Heart right ventricle (tissue), 16 donors: ENCODE data around the gene MBTD1. TPM values are rescaled to one million over a fixed set of nuclear protein-coding genes. Genes with fewer than 3 reads are reported as not detected.

ENCODE experiments used
- ATAC-seq, 8 donors: fragments of 200-7000 bp; cut with Tn5 transposase; one replicate each; pipeline ENCODE4 v1.9.1; 2020; ENCODE audit warnings: mild to moderate bottlenecking in 8 of 8, moderate library complexity in 8 of 8, moderate number of reproducible peaks in 1 of 8
- DNase-seq, 2 donors: peaks; one replicate each; pipeline ENCODE4 v3.0.0-alpha.2; 2020
- H3K27ac ChIP-seq, 10 donors: fragments of 200-600 bp; sonication (generic) in 2 of 10; one replicate each; pipeline versions ENCODE4 v1.5.0 to v1.8.0; 2020 to 2022; ENCODE audit warnings: mild to moderate bottlenecking in 3 of 10
- H3K27me3 ChIP-seq, 7 donors: fragments of 200-600 bp; one replicate each; pipeline ENCODE4 v1.8.0; 2021 to 2022; ENCODE audit warnings: mild to moderate bottlenecking in 2 of 7
- H3K36me3 ChIP-seq, 9 donors: fragments of 200-600 bp; sonication (generic) in 1 of 9; one replicate each; pipeline versions ENCODE4 v1.5.0 to v1.8.0; 2020 to 2022; ENCODE audit warnings: mild to moderate bottlenecking in 2 of 9
- H3K4me1 ChIP-seq, 9 donors: fragments of 200-600 bp; sonication (generic) in 1 of 9; one replicate each; pipeline versions ENCODE4 v1.5.0 to v1.8.0; 2020 to 2022; ENCODE audit warnings: mild to moderate bottlenecking in 4 of 9
- H3K4me3 ChIP-seq, 10 donors: fragments of 200-600 bp; sonication (generic) in 2 of 10; one replicate each; pipeline versions ENCODE4 v1.5.0 to v1.8.0; 2020 to 2022; ENCODE audit warnings: mild to moderate bottlenecking in 7 of 10, moderate library complexity in 2 of 10
- H3K9me3 ChIP-seq, 11 donors: fragments of 200-600 bp in 10 of 11; sonication (generic) in 2 of 11; one replicate each; pipeline versions ENCODE4 v1.5.0 to v1.8.0; 2013 to 2022; ENCODE audit warnings: mild to moderate bottlenecking in 2 of 11, control low read depth in 1 of 11, moderate library complexity in 1 of 11
- CTCF ChIP-seq, 9 donors: fragments of 200-600 bp; sonication (generic) in 2 of 9; IDR thresholded peaks; one replicate each; pipeline versions ENCODE4 v1.5.0 to v1.8.0; 2021 to 2022; ENCODE audit warnings: antibody characterized with exemption in 9 of 9, mild to moderate bottlenecking in 5 of 9, moderate library complexity in 1 of 9
- WGBS, 2 donors: extraction: QIAGEN DNeasy Blood & Tissue Kit; methylation state at CpG; one replicate each; pipeline ENCODE4 v1.1.7; 2013; ENCODE audit warnings: inconsistent platforms in 1 of 2; 5-methylcytosine and 5-hydroxymethylcytosine counted together
- intact Hi-C, 10 donors: fragments of 100-400 bp; cut with DNase I; formaldehyde crosslinking; loops; one replicate each; pipeline versions ENCODE4 v1.11.1 to v1.14.2; 2022
- polyA plus RNA-seq, 2 donors: library from polyadenylated mRNA; stranded (reverse); fragments of 200-250 nt; gene quantifications; one replicate each; pipeline ENCODE4 v1.2.3, GENCODE V29; 2013
- total RNA-seq, 10 donors: library from RNA; stranded (reverse); fragmentation: NEBNext Ultra II Directional in 3 of 10; extraction: Animal tissue kit (Norgen Biotek cat#: 25700) in 3 of 10; gene quantifications; one replicate each; pipeline versions ENCODE4 v1.2.1 to v1.2.4, GENCODE V29; 2021 to 2023
- donor health status: Arrhythmogenic right ventricular cardiomyopathy.
- donor health status: ischemic (EF 13 %, LVEDD 7.1; RV severe dilation, severe dysfunction).
- donor health status: healthy with polysubstance abuse.
- donor health status: DM: no; HTN: yes; CAD: no.
- donor health status: DM: no; HTN: no; CAD: no.
- donor health status: ischemic (EF 25% LVEDD 6.9; RV normal size, moderate dysfunction).
- donor health status: ischemic (EF 25% LVEDD 5.7; RV mildly dilated, moderate dysfunction).
- donor health status: healthy.
- donor health status: DM: yes; HTN: yes; CAD: no.
- donor health status: Ischemic cardiomyopathy.
- donor health status: ischemic (EF 35%, LVEDD 5.7; RV mildly dilated, moderate dysfunction).
- donor health status: nonischemic (EF 11% LVEDD 7.7; RV severe dilation, severe dysfunction).
- donor health status: DM: yes; HTN: yes; CAD: no.
- donor health status: PGD.
- donor health status: ischemic (EF 29% LVEDD 5.4; RV normal size, mild dysfunction).
- donor health status: nonischemic (EF 23%, LVEDD 6.1; RV moderate dilation, normal function).

The MBTD1 gene
- total and polyA plus RNA-seq, 12 donors = 1.8 to 11.4 (median 6.9) TPM

DNA sequence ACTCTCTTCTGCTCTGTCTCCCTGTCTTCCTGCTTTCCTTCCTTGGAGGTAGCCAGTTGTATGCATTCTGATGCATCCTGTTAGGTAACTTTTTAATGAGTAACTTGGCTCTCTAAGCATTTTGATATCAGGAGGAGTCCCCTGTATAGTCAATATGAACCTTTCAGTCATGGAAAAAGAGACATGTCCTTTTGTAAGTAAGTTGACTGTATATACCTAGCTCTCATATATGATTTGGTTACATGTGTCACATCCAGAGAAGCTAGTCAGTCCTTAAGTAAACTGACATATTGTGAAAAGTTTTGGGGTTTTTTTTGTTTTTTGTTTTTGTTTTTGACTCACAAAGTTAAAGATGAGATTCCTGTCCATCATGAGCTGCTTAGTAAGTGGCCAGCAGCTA, 19.3 kb upstream of the MBTD1 start:
- no peak for DNase-seq
- H3K4me1 ChIP-seq = peaks cover 0 to 6% (median 0%) of the 10 kb centered on the region in 9 donors
- no peaks in the 10 kb centered on the region for H3K27me3 ChIP-seq
- H3K4me3 ChIP-seq = no peak overlapping the region
- no peak for TF ChIP-seq CTCF (IDR thresholded peaks at IDR 0.05)
- H3K27ac ChIP-seq = no peak overlapping the region
- intact Hi-C loops = no loop called here
- ATAC-seq = no peak
- H3K9me3 ChIP-seq = no peaks in the 10 kb centered on the region
- H3K36me3 ChIP-seq = peaks cover 0 to 100% (median 50%) of the 10 kb centered on the region in 9 donors

DNA sequence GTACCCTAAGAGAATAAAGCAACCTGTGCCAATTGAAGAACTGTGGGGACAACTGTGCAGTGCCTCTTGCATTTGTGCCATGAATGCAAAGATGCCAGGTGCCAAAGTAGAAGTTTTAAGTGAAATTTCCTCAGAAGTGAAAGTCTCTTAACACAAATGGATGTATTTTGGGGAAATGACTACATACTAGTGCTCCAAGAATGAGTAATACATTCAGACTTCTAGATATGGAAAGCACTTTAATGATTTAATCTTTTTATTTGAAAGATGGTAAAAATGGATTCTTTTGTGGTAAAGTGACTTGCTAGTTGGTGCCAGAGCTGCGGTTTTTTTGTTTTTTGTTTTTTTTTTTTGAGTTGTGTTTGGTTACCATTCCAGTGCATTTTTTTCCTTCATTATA, 15.5 kb upstream of the MBTD1 start:
- WGBS, 2 donors = 90 to 92% methylated on average over 1 of the region's 1 CpG
- H3K4me1 ChIP-seq = peaks cover 0 to 7% (median 0%) of the 10 kb centered on the region in 9 donors
- DNase-seq (no peak), ATAC-seq (no peak)
- no peaks in the 10 kb centered on the region for H3K27me3 ChIP-seq
- H3K27ac ChIP-seq = no peak overlapping the region
- H3K36me3 ChIP-seq = peaks cover 0 to 100% (median 27%) of the 10 kb centered on the region in 9 donors
- no peaks in the 10 kb centered on the region for H3K9me3 ChIP-seq
- no peak overlapping the region for H3K4me3 ChIP-seq
- TF ChIP-seq CTCF (IDR thresholded peaks at IDR 0.05) = no peak
- intact Hi-C loops = no loop called here

DNA sequence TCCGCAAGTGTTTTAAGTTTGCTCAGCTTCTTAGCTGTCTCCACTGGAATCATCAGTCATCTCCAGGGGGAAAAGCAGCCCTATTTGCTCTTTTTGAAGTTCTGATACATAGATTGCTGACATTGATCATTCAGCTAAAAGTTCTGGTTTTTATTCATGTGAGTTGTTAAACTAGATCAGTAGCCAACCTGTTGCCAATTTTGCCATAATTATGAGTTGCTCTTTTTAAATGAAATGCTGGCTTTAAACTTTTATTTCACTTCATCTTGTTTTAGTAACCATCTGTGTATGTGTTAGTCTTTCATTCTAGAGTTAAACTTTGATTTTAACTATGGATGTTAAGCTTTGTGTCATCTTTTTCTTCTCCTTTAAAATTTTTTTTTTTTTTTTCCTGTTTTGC, 13.0 kb upstream of the MBTD1 start:
- Histone ChIP-seq H3K9me3 (no peaks in the 10 kb centered on the region), H3K4me1 (peaks cover 0 to 12% (median 0%) of the 10 kb centered on the region in 9 donors), H3K4me3 (no peak overlapping the region), H3K27ac (no peak overlapping the region), H3K36me3 (peaks cover 0 to 100% (median 22%) of the 10 kb centered on the region in 9 donors), H3K27me3 (no peaks in the 10 kb centered on the region)
- DNase-seq (no peak), ATAC-seq (no peak)
- no peak for TF ChIP-seq CTCF (IDR thresholded peaks at IDR 0.05)
- intact Hi-C loops = no loop called here
- 98 to 100% methylated on average over 1 of the region's 1 CpG for WGBS, 2 donors

DNA sequence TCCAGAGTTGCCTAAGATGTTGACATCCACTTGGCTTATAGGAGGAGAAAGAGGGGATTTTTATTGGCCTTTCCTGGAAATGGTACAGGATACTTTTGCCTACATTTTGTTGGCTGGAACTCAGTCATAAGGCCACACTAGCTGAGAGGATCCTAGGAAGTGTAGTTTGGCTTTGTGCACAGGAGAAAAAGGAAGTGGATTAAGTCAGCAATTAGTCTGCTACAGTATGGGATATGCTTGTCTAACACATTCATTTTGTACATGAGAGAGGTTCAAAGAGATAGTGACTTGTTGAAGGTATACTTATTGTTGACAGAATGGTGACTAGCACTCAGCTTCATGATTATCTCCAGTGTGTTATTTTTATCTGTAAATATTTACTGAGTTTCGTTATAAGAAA, 10.8 kb upstream of the MBTD1 start:
- intact Hi-C loops = no loop called here
- Histone ChIP-seq H3K36me3 (peaks cover 0 to 100% (median 23%) of the 10 kb centered on the region in 9 donors), H3K9me3 (no peaks in the 10 kb centered on the region), H3K27ac (no peak overlapping the region), H3K4me3 (no peak overlapping the region), H3K27me3 (no peaks in the 10 kb centered on the region), H3K4me1 (peaks cover 0 to 12% (median 0%) of the 10 kb centered on the region in 9 donors)
- WGBS, 2 donors = 36 to 59% methylated on average over 1 of the region's 1 CpG
- DNase-seq = no peak
- TF ChIP-seq CTCF (IDR thresholded peaks at IDR 0.05) = no peak
- peak in 1 of 8 donors; percentile 15 for ATAC-seq
